ENCODE data around the gene CSNK1A1L.

CSNK1A1L gene

DNA sequence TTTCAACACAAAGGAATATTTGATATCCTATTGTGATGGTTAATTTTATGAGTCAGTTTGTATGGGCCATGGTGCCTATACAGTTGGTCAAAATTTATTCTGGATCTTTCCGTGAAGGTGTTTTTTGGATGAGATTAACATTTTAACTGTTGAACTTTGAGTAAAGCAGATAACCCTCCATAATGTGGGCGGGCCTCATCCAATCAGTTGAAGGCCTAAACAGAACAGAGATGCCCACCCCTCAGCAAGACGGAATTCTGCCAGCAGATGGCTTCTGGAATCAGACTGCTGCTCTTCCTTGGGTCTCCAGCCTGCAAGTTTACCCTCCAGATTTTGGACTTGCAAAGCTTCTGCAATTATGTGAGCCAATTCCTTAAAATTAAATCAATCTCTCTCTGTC lies 16.0 kb downstream of the CSNK1A1L start:
- H3K36me3 ChIP-seq (ENCODE audit: control insufficient read depth, low read length) = no peaks in the 10 kb centered on the region
- H4K20me1 ChIP-seq (ENCODE audit: control insufficient read depth, insufficient read depth, low read depth, low read length) = no peaks in the 10 kb centered on the region
- no peaks in the 10 kb centered on the region for H3K4me1 ChIP-seq (ENCODE audit: control insufficient read depth, low read length)
- H3F3A ChIP-seq (ENCODE audit: control insufficient read depth, insufficient read depth) = no peaks in the 10 kb centered on the region
- no peaks in the 10 kb centered on the region for H3K9me3 ChIP-seq (ENCODE audit: control insufficient read depth, insufficient read depth, low read length)
- no peak overlapping the region for H3K4me2 ChIP-seq (ENCODE audit: low read length)
- H3K4me3 ChIP-seq (ENCODE audit: low read length) = no peak overlapping the region
- H3K27ac ChIP-seq (ENCODE audit: low read depth, low read length) = no peak overlapping the region
- no peaks in the 10 kb centered on the region for H3K79me2 ChIP-seq (ENCODE audit: control insufficient read depth, low read length)
- peaks cover 6% of the 10 kb centered on the region; the same call in 1 of the 2 replicates for H3K27me3 ChIP-seq (ENCODE audit: control insufficient read depth, low read length)
- H3K9me2 ChIP-seq (replicated peaks; ENCODE audit: control insufficient read depth, low read length) = no peaks in the 10 kb centered on the region
- no peak for TF ChIP-seq EZH2phosphoT487 (IDR thresholded peaks at IDR 0.05; ENCODE audit: borderline replicate concordance, low read length)
- TF ChIP-seq, protein P1, sequence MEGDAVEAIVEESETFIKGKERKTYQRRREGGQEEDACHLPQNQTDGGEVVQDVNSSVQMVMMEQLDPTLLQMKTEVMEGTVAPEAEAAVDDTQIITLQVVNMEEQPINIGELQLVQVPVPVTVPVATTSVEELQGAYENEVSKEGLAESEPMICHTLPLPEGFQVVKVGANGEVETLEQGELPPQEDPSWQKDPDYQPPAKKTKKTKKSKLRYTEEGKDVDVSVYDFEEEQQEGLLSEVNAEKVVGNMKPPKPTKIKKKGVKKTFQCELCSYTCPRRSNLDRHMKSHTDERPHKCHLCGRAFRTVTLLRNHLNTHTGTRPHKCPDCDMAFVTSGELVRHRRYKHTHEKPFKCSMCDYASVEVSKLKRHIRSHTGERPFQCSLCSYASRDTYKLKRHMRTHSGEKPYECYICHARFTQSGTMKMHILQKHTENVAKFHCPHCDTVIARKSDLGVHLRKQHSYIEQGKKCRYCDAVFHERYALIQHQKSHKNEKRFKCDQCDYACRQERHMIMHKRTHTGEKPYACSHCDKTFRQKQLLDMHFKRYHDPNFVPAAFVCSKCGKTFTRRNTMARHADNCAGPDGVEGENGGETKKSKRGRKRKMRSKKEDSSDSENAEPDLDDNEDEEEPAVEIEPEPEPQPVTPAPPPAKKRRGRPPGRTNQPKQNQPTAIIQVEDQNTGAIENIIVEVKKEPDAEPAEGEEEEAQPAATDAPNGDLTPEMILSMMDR (IDR thresholded peaks at IDR 0.05; ENCODE audit: low read depth, low read length, poor library complexity, severe bottlenecking) = no peak

GRCh38 chr13:37087486-37087885 lies 18.0 kb downstream of the CSNK1A1L start:
- Histone ChIP-seq H3K79me2 (ENCODE audit: control insufficient read depth, low read length) (no peaks in the 10 kb centered on the region), H3K9me3 (ENCODE audit: control insufficient read depth, insufficient read depth, low read length) (no peaks in the 10 kb centered on the region), H3K27ac (ENCODE audit: low read depth, low read length) (no peak overlapping the region), H4K20me1 (ENCODE audit: control insufficient read depth, insufficient read depth, low read depth, low read length) (no peaks in the 10 kb centered on the region), H3K4me3 (ENCODE audit: low read length) (no peak overlapping the region), H3K4me1 (ENCODE audit: control insufficient read depth, low read length) (no peaks in the 10 kb centered on the region), H3K4me2 (ENCODE audit: low read length) (no peak overlapping the region), H3K27me3 (ENCODE audit: control insufficient read depth, low read length) (peaks cover 4% of the 10 kb centered on the region; the same call in 1 of the 2 replicates), H3K9me2 (replicated peaks; ENCODE audit: control insufficient read depth, low read length) (no peaks in the 10 kb centered on the region), H3F3A (ENCODE audit: control insufficient read depth, insufficient read depth) (no peaks in the 10 kb centered on the region), H3K36me3 (ENCODE audit: control insufficient read depth, low read length) (no peaks in the 10 kb centered on the region)
- TF ChIP-seq, protein P1 (IDR thresholded peaks at IDR 0.05; ENCODE audit: low read depth, low read length, poor library complexity, severe bottlenecking) = no peak
- TF ChIP-seq EZH2phosphoT487 (IDR thresholded peaks at IDR 0.05; ENCODE audit: borderline replicate concordance, low read length) = no peak

- no peaks in the 10 kb centered on the region for H3K36me3 ChIP-seq (ENCODE audit: control insufficient read depth, low read length)
- H3K4me1 ChIP-seq (ENCODE audit: control insufficient read depth, low read length) = no peaks in the 10 kb centered on the region
- no peak overlapping the region for H3K27ac ChIP-seq (ENCODE audit: low read depth, low read length)
- H3K9me2 ChIP-seq (replicated peaks; ENCODE audit: control insufficient read depth, low read length) = no peaks in the 10 kb centered on the region
- no peaks in the 10 kb centered on the region for H3K79me2 ChIP-seq (ENCODE audit: control insufficient read depth, low read length)
- TF ChIP-seq EZH2phosphoT487 (IDR thresholded peaks at IDR 0.05; ENCODE audit: borderline replicate concordance, low read length) = no peak
- TF ChIP-seq, protein P1 (IDR thresholded peaks at IDR 0.05; ENCODE audit: low read depth, low read length, poor library complexity, severe bottlenecking) = no peak
- H3K4me2 ChIP-seq (ENCODE audit: low read length) = no peak overlapping the region
- H3F3A ChIP-seq (ENCODE audit: control insufficient read depth, insufficient read depth) = no peaks in the 10 kb centered on the region
- no peaks in the 10 kb centered on the region for H3K9me3 ChIP-seq (ENCODE audit: control insufficient read depth, insufficient read depth, low read length)
- no peak overlapping the region for H3K4me3 ChIP-seq (ENCODE audit: low read length)
- no peaks in the 10 kb centered on the region for H4K20me1 ChIP-seq (ENCODE audit: control insufficient read depth, insufficient read depth, low read depth, low read length)
- H3K27me3 ChIP-seq (ENCODE audit: control insufficient read depth, low read length) = peaks cover 5% of the 10 kb centered on the region; the same call in 1 of the 2 replicates
Observed at GRCh38 chr13:37085606-37086005, 19.9 kb downstream of the CSNK1A1L start.

Data from DOHH2 (cell line).